K562 (cell line): Measurements from ENCODE around the gene ZCCHC14. TPM values are rescaled to one million over a fixed set of nuclear protein-coding genes. Genes with fewer than 3 reads are reported as not detected.

ENCODE experiments used
- ATAC-seq: fragments of 200-7000 bp; cut with Tn5 transposase; 3 replicates; pipeline ENCODE4 v1.9.1; 2020; ENCODE audit warnings: moderate library complexity
- BruUV-seq: library from RNA; stranded (reverse); fragments of 400-500 nt; replicated peaks from 2 replicates; lab custom pipeline; 2021; lab: Mats Ljungman, UMichigan
- CTCF ChIA-PET: fragments of 300-600 bp; formaldehyde crosslinking; extraction: SDS; loops from one replicate; lab custom pipeline; 2021; ENCODE audit warnings: low intra/inter-chr PET ratio; lab: Yijun Ruan, JAX
- POLR2A ChIA-PET: fragments of 300-600, 350-650 bp; sonication (Branson Sonifier 250); formaldehyde crosslinking; extraction: SDS; loops from one replicate; lab custom pipeline; 2021; ENCODE audit warnings: antibody characterized with exemption, inconsistent platforms; lab: Yijun Ruan, JAX
- DNase-seq, 4 experiments: peaks; one replicate each; pipeline versions ENCODE4 v3.0.0 to v3.0.0-alpha.2; 2011 to 2018; ENCODE audit warnings: low spot score in 3 of 4, mixed read lengths in 3 of 4; ENCODE audit errors: extremely low read depth in 1 of 4
- FAIRE-seq: peaks from 2 replicates; lab custom pipeline; 2011; peaks lifted over from hg19 to GRCh38; lab: Jason Lieb, UNC
- H2AFZ ChIP-seq: 2 replicates; pipeline ENCODE4 v1.6.0; 2011; ENCODE audit warnings: low read depth, low read length, control low read depth, inconsistent platforms
- H3K27ac ChIP-seq: fragments of 200-600 bp; 3 replicates; pipeline ENCODE4 v1.8.0; 2011; ENCODE audit warnings: low read depth, mild to moderate bottlenecking, control low read depth, inconsistent platforms, low read length, moderate library complexity, mixed read lengths; ENCODE audit errors: extremely low read depth
- H3K27me3 ChIP-seq, 2 experiments: fragments of 300-600 bp in 1 of 2; 2 replicates in 1 of 2; 3 replicates in 1 of 2; pipeline versions ENCODE4 v1.6.0 to v1.8.0; 2011; ENCODE audit warnings: inconsistent platforms in 2 of 2, low read length in 2 of 2, mild to moderate bottlenecking in 1 of 2, mixed read lengths in 1 of 2, moderate library complexity in 1 of 2; ENCODE audit not compliant: control insufficient read depth in 2 of 2, insufficient read depth in 2 of 2
- H3K36me3 ChIP-seq: fragments of 300-600 bp; 3 replicates; pipeline ENCODE4 v1.8.0; 2011; ENCODE audit warnings: mild to moderate bottlenecking, low read length, inconsistent platforms; ENCODE audit not compliant: control insufficient read depth, insufficient read depth
- H3K4me1 ChIP-seq, 2 experiments: fragments of 200-600 bp in 1 of 2; replicated peaks in 1 of 2; 2 replicates in 1 of 2; 3 replicates in 1 of 2; pipeline versions ENCODE4 v1.5.1 to v1.8.0; 2011; ENCODE audit warnings: inconsistent platforms in 2 of 2, low read length in 2 of 2, mild to moderate bottlenecking in 1 of 2, mixed read lengths in 1 of 2, moderate library complexity in 1 of 2; ENCODE audit not compliant: control insufficient read depth in 2 of 2, insufficient read depth in 2 of 2
- H3K4me2 ChIP-seq: 2 replicates; pipeline ENCODE4 v1.6.1; 2011; ENCODE audit warnings: low read length, control low read depth, inconsistent platforms, mixed read lengths; ENCODE audit not compliant: insufficient read depth
- H3K4me3 ChIP-seq: fragments of 200-600 bp; sonication (generic), shearing (Covaris generic); 2 replicates; pipeline ENCODE4 v1.5.1; 2016; ENCODE audit warnings: control low read depth, inconsistent platforms
- H3K79me2 ChIP-seq: fragments of 200-600 bp; 3 replicates; pipeline ENCODE4 v1.8.0; 2011; ENCODE audit warnings: low read length, inconsistent platforms; ENCODE audit not compliant: control insufficient read depth, insufficient read depth
- H3K9ac ChIP-seq, 2 experiments: 2 replicates each; pipeline versions ENCODE4 v1.6.0 to v1.6.1; 2011; ENCODE audit warnings: low read depth in 2 of 2, low read length in 2 of 2, control low read depth in 1 of 2, inconsistent platforms in 1 of 2, mild to moderate bottlenecking in 1 of 2, mixed read lengths in 1 of 2; ENCODE audit not compliant: insufficient read depth in 1 of 2
- H3K9me1 ChIP-seq: one replicate; pipeline ENCODE4 v1.6.0; 2011; ENCODE audit warnings: inconsistent platforms, mild to moderate bottlenecking, low read length, moderate library complexity; ENCODE audit not compliant: control insufficient read depth, insufficient read depth
- H3K9me3 ChIP-seq: replicated peaks from 2 replicates; pipeline ENCODE4 v1.5.1; 2011; ENCODE audit warnings: low read depth, low read length, inconsistent platforms; ENCODE audit not compliant: control insufficient read depth, insufficient read depth
- H4K20me1 ChIP-seq: replicated peaks from 2 replicates; pipeline ENCODE4 v1.6.1; 2011; ENCODE audit warnings: low read length, inconsistent platforms, mixed read lengths; ENCODE audit not compliant: control insufficient read depth, insufficient read depth
- FOS ChIP-seq: IDR thresholded peaks from 3 replicates; pipeline ENCODE4 v1.6.1; 2011; ENCODE audit not compliant: insufficient read length; ENCODE audit errors: extremely low read depth
- FOXA1 ChIP-seq: fragments of 450-650 bp; IDR thresholded peaks from 2 replicates; pipeline ENCODE4 v1.6.1; 2016; ENCODE audit warnings: mild to moderate bottlenecking, borderline replicate concordance
- IFI16 ChIP-seq: fragments of 250-450 bp; sonication (Bioruptor Pico); IDR thresholded peaks from 2 replicates; pipeline ENCODE4 v2.1.2; 2022; ENCODE audit warnings: mild to moderate bottlenecking, inconsistent platforms
- KAT2B ChIP-seq: IDR thresholded peaks from one replicate; pipeline ENCODE4 v1.6.1; 2012; ENCODE audit warnings: low read depth, mild to moderate bottlenecking, control low read depth, inconsistent platforms, low read length, moderate library complexity
- MXI1 ChIP-seq: IDR thresholded peaks from 2 replicates; pipeline ENCODE4 v1.6.1; 2011; ENCODE audit warnings: low read depth, mild to moderate bottlenecking, improper control_type of control experiment, low read length
- NELFE ChIP-seq: IDR thresholded peaks from 2 replicates; pipeline ENCODE4 v1.6.1; 2011; ENCODE audit warnings: mild to moderate bottlenecking; ENCODE audit not compliant: insufficient read depth, insufficient read length
- TAF1 ChIP-seq: IDR thresholded peaks from 2 replicates; pipeline ENCODE4 v1.6.1; 2011; ENCODE audit warnings: mild to moderate bottlenecking, low read length, moderate library complexity; ENCODE audit not compliant: insufficient read depth, control insufficient read depth, severe bottlenecking; ENCODE audit errors: extremely low read depth
- ZNF134 ChIP-seq: fragments of 250-450 bp; sonication (Bioruptor Pico); conservative IDR thresholded peaks from 2 replicates; pipeline ENCODE4 v1.4.0; 2020
- WGBS: fragments of 100-300 bp; shearing (Covaris generic); methylation state at CpG from one replicate; pipeline ENCODE4 v1.1.6; 2016; ENCODE audit warnings: low coverage, mixed read lengths; ENCODE audit not compliant: insufficient coverage; ENCODE audit errors: missing lambda C conversion rate; 5-methylcytosine and 5-hydroxymethylcytosine counted together
- in situ Hi-C: fragments of 300-500 bp; cut with MboI; formaldehyde crosslinking; loops from 4 replicates; pipeline ENCODE4 v1.15.0; 2018; ENCODE audit warnings: inconsistent platforms, mixed read lengths
- intact Hi-C: fragments of 100-400 bp; cut with micrococcal nuclease; formaldehyde crosslinking; loops from 2 replicates; pipeline ENCODE4 v1.14.2; 2022
- polyA plus RNA-seq, 8 experiments: library from polyadenylated mRNA; depleted of rRNA in 4 of 8; stranded (reverse) in 5 of 8; unstranded in 3 of 8; fragments of >200 nt; fragmentation: Nextera tagmentation in 2 of 8; fragmentation: Illumina TruSeq in 1 of 8; extraction: Ambion mirVana in 2 of 8; extraction: Trizol in 1 of 8; gene quantifications; 2 replicates each; pipeline versions ENCODE4 v1.2.1 to v1.2.3, GENCODE V29; 2011 to 2014; ENCODE audit warnings: inconsistent platforms in 1 of 8, missing spikeins in 1 of 8
- total RNA-seq, 7 experiments: library from RNA; depleted of rRNA in 6 of 7; stranded (reverse); fragments of >200 nt in 6 of 7; fragmentation: Illumina TruSeq in 2 of 7; extraction: Trizol in 2 of 7; gene quantifications; 2 replicates each; pipeline versions ENCODE4 v1.2.1 to v1.2.3, GENCODE V29; 2011 to 2021; ENCODE audit warnings: low replicate concordance in 1 of 7

ZCCHC14 gene
- total and polyA plus RNA-seq, 9 of the 15 experiments (the other 6 are each of a cell fraction or from before 2014, with no cell fraction given) = 1.5 to 12.4 (median 2.9) TPM

DNA sequence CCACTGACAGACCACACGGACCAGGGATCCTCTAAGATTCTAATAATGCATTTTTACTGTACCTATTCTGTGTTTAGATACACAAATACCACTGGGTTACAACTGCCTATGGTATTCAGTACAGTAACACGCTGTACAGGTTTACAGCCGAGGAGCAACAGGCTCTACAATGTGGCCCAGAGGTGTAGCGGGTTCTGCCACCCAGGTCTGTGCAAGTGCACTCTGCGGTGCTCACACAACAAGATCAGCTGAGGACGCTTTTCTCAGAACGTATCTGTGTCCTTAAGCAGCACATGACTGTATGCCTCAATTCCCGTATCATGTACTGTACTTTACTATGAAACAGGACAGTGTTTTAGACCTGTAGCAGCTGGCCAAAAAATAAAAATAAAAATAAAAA lies 6.5 kb downstream of the ZCCHC14 start:
- intact Hi-C loops (no loop called here), in situ Hi-C loops (no loop called here)
- Histone ChIP-seq H3K9me1 (no peaks in the 10 kb centered on the region), H3K9ac (no peak overlapping the region), H3K27ac (no peak overlapping the region), H3K79me2 (peaks cover 34% of the 10 kb centered on the region), H3K36me3 (peaks cover 4% of the 10 kb centered on the region; the same call in 2 of the 3 replicates), H3K4me2 (no peak overlapping the region), H3K4me3 (no peak overlapping the region), H4K20me1 (peaks cover 24% of the 10 kb centered on the region; the same call in 1 of the 2 replicates), H3K9me3 (no peaks in the 10 kb centered on the region), H3K4me1 (peaks cover 16 to 27% of the 10 kb centered on the region in 2 experiments), H3K27me3 (no peaks in the 10 kb centered on the region), H2AFZ (no peak overlapping the region)
- ATAC-seq = no peak
- CTCF ChIA-PET = no interaction called here
- DNase-seq = no peak
- WGBS = 81% methylated on average over 7 of the region's 8 CpGs
- TF ChIP-seq NELFE (no peak), ZNF134 (CRISPR knock-in tag) (no peak), TAF1 (no peak), KAT2B (no peak), MXI1 (no peak), IFI16 (CRISPR knock-in tag) (no peak), FOS (no peak), FOXA1 (no peak)
- POLR2A ChIA-PET = interaction anchor here (1.0 to 1.6 kb wide), 4 partner anchors 13 to 92 kb away, joined by 3 to 6 read pairs (median 4); no protein-coding TSS in a partner anchor
- FAIRE-seq = no peak
- BruUV-seq = no TSS peak
